ENCODE measurements around the gene FAM83B.
"Not testable (repeated sequence)": the region's sequence is repeated elsewhere in the genome, so short reads cannot be mapped to it uniquely, and the experiment has no call there.

Gene FAM83B, protein sequence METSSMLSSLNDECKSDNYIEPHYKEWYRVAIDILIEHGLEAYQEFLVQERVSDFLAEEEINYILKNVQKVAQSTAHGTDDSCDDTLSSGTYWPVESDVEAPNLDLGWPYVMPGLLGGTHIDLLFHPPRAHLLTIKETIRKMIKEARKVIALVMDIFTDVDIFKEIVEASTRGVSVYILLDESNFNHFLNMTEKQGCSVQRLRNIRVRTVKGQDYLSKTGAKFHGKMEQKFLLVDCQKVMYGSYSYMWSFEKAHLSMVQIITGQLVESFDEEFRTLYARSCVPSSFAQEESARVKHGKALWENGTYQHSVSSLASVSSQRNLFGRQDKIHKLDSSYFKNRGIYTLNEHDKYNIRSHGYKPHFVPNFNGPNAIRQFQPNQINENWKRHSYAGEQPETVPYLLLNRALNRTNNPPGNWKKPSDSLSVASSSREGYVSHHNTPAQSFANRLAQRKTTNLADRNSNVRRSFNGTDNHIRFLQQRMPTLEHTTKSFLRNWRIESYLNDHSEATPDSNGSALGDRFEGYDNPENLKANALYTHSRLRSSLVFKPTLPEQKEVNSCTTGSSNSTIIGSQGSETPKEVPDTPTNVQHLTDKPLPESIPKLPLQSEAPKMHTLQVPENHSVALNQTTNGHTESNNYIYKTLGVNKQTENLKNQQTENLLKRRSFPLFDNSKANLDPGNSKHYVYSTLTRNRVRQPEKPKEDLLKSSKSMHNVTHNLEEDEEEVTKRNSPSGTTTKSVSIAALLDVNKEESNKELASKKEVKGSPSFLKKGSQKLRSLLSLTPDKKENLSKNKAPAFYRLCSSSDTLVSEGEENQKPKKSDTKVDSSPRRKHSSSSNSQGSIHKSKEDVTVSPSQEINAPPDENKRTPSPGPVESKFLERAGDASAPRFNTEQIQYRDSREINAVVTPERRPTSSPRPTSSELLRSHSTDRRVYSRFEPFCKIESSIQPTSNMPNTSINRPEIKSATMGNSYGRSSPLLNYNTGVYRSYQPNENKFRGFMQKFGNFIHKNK

DNA sequence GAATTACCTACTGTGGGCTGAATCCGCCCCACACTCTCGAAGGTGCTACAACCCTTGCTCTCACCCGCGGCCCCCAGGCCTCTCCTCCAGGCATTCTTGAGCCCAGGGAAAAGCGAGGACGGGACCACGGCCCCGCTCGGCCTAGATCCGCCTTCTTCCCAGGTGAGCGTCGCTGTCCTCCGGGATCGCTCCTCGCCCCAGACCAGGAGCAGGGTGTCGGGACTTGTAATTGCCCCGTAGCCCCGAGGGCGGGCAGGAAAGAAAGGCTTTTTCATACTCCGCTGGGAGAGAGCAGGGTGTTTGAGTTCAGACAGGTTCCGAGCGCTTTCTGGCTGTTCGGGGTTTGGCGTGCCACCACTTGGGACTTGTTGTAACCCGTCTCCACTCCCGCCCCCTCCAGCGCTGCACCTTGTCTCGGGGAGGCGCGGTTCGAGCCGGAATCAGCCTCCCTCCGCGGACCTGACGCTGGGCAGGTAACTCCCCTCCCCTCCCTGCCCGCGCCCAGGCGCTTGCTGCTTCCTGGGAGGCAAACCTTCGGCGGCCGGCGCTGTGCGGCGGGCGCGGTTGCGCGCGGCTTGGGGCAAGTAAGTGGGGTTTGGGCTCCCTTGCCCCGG, at the start of gene FAM83B:
Gene FAM83B (plus strand): TSS at position 529 of the 614 bp plus-strand sequence. CDS start 23,476 bp downstream, outside the sequence.
- TF ChIP-seq MYC (IDR thresholded peaks at IDR 0.05; ENCODE audit: low read depth, low read length): no peak
- TF ChIP-seq, protein P1, sequence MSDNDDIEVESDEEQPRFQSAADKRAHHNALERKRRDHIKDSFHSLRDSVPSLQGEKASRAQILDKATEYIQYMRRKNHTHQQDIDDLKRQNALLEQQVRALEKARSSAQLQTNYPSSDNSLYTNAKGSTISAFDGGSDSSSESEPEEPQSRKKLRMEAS (IDR thresholded peaks at IDR 0.05; ENCODE audit: low read depth, low read length): no peak
- TF ChIP-seq, protein P2, sequence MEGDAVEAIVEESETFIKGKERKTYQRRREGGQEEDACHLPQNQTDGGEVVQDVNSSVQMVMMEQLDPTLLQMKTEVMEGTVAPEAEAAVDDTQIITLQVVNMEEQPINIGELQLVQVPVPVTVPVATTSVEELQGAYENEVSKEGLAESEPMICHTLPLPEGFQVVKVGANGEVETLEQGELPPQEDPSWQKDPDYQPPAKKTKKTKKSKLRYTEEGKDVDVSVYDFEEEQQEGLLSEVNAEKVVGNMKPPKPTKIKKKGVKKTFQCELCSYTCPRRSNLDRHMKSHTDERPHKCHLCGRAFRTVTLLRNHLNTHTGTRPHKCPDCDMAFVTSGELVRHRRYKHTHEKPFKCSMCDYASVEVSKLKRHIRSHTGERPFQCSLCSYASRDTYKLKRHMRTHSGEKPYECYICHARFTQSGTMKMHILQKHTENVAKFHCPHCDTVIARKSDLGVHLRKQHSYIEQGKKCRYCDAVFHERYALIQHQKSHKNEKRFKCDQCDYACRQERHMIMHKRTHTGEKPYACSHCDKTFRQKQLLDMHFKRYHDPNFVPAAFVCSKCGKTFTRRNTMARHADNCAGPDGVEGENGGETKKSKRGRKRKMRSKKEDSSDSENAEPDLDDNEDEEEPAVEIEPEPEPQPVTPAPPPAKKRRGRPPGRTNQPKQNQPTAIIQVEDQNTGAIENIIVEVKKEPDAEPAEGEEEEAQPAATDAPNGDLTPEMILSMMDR (IDR thresholded peaks at IDR 0.05; ENCODE audit: low read depth, low read length): no peak
- no peak within 1 kb of the TSS for H3K4me3 ChIP-seq (ENCODE audit: low read depth, low read length)
- no peak for DNase-seq (ENCODE audit: low read depth)

DNA sequence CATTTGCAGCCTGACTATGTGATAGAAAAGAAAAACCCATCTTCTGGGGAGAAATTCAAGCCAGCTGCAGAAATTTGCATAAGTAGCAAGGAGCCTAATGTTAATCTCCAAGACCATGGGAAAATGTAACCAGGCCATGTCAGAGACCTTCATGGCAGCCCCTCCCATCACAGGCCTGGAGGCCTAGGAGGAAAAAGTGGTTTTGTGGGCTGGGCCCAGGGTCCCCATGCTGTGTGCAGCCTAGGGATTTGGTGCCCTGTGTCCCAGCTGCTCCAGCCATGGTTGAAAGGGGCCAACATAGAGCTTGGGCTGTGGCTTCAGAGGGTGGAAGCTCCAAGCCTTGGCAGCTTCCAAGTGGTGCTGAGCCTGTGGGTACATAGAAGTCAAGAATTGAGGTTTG, 49.7 kb upstream of the FAM83B start:
- not testable (repeated sequence) for DNase-seq (ENCODE audit: low read depth); H3K4me3 ChIP-seq (ENCODE audit: low read depth, low read length)

DNA sequence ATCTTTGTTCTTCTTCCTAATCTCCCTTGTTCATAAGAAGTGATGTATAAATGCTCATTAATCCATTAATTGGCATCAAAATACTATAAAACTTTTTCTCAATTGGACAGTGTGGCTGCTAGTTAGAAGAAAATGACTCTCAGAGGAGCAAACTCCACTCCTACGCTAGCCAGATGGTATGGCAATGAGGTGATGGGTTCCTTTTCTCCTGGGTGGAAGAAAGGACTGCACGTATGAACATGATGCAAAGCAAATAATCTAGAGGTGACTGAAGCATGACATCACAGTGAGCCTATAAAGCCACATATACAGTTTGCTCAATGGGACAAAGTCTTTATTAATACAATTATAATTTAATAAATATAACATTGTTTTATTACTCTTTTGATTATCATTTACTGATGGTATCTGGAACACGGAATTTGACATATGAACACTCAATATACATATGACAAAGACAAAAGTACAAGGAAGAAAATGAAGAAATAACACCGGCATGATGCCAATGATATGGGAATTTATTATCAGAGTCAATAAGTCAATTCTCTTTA, 46.4 kb upstream of the FAM83B start:
- DNase-seq (ENCODE audit: low read depth): no peak
- no peak overlapping the region for H3K4me3 ChIP-seq (ENCODE audit: low read depth, low read length)
- TF ChIP-seq, protein P1 (IDR thresholded peaks at IDR 0.05; ENCODE audit: low read depth, low read length): no peak
- TF ChIP-seq MYC (IDR thresholded peaks at IDR 0.05; ENCODE audit: low read depth, low read length): no peak
- TF ChIP-seq, protein P2 (IDR thresholded peaks at IDR 0.05; ENCODE audit: low read depth, low read length): no peak
- no peak for TF ChIP-seq POLR2A (IDR thresholded peaks at IDR 0.05; ENCODE audit: extremely low read depth, insufficient read length)

DNA sequence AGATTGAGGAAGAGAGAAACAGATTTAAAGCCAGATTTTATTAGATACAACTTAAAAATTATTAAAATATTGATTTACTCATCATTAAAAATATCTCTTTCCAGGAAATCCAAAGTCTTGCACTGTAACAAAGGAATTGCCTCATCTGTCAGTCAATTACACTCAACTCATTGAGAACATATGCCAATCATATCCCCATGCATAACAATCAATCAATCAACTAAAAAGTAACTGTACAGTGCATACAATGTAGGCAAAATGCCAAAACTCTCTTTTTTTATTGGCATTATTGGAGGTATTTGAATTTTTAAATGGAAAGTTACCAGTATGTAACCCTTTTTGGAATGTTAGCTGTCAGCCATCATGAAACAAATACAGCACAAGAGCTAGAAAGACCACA, 45.3 kb upstream of the FAM83B start:
- TF ChIP-seq, protein P1 (IDR thresholded peaks at IDR 0.05; ENCODE audit: low read depth, low read length): no peak
- TF ChIP-seq, protein P2 (IDR thresholded peaks at IDR 0.05; ENCODE audit: low read depth, low read length): no peak
- TF ChIP-seq MYC (IDR thresholded peaks at IDR 0.05; ENCODE audit: low read depth, low read length): no peak
- TF ChIP-seq POLR2A (IDR thresholded peaks at IDR 0.05; ENCODE audit: extremely low read depth, insufficient read length): no peak
- no peak overlapping the region for H3K4me3 ChIP-seq (ENCODE audit: low read depth, low read length)
- no peak for DNase-seq (ENCODE audit: low read depth)

DNA sequence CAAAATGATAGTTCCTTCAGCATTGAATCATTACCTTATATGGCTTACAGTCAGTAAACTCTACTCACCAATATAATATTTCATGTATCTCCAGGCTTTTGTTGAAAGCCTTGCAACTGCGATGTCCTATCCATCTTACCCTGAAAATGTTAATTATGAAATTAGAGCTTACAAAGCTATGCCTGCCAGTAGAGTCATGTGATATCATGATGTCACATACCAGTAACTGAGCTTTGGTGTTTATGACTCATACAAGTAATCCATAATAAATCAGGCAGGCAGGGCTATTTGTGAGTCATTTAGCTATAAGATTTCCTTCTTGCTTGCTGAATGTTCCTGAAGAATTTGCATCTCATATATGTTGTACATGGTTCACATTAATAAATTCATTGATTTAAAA, 44.9 kb upstream of the FAM83B start:
- no peak overlapping the region for H3K4me3 ChIP-seq (ENCODE audit: low read depth, low read length)
- TF ChIP-seq POLR2A (IDR thresholded peaks at IDR 0.05; ENCODE audit: extremely low read depth, insufficient read length) (no peak), MYC (IDR thresholded peaks at IDR 0.05; ENCODE audit: low read depth, low read length) (no peak)
- TF ChIP-seq, protein P2 (IDR thresholded peaks at IDR 0.05; ENCODE audit: low read depth, low read length): no peak
- TF ChIP-seq, protein P1 (IDR thresholded peaks at IDR 0.05; ENCODE audit: low read depth, low read length): no peak
- DNase-seq (ENCODE audit: low read depth): peak; percentile 3

Data from NB4 (cell line).